Suppressor macrophage treated with lipopolysaccharide for 1 hour (primary cell): Measurements from ENCODE around the gene CNTN4.

Experiments
- DNase-seq, 3 donors: peaks; one replicate each; pipeline ENCODE4 v3.0.0-alpha.2; 2020 to 2022

The CNTN4 gene

DNA sequence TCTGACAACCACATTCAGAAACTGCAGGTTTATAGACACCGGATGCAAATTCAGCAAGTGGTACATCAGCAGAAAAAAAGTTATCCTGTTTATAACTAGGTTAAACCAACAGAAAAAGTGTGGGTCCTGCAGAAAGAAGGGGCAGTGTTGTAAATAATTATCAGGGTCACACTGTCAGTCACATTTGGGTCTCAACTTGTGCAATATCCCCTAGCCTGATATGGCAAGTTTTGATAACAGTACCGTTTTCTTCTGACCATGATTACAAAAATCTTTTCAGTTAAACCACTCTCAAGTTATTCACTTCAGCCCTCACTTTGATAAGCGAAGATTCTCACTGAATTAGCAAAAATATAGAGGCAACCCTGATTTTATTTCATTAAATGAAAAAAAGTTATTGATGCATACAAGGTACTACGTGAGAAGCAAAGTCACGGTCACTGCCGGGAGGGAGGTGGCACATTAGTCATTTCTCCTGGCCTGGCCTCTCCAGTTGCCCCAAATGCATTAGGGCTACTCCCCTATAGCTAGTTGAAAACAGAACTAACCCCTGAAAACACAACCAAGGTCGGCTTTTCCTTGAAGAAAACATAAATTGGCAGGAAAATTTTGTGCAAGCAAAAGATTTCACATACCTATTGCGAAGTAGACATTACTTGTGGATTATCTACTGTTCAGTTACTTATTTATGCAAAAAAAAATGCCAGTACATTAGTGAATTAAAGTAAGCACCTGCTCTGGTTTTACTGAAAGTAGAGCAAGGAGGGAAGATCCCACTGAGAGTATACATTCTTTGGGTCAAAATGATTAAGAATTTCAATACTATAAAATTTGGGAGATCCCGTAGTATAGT, 982.9 kb downstream of the CNTN4 start:
- no peak for DNase-seq

DNA sequence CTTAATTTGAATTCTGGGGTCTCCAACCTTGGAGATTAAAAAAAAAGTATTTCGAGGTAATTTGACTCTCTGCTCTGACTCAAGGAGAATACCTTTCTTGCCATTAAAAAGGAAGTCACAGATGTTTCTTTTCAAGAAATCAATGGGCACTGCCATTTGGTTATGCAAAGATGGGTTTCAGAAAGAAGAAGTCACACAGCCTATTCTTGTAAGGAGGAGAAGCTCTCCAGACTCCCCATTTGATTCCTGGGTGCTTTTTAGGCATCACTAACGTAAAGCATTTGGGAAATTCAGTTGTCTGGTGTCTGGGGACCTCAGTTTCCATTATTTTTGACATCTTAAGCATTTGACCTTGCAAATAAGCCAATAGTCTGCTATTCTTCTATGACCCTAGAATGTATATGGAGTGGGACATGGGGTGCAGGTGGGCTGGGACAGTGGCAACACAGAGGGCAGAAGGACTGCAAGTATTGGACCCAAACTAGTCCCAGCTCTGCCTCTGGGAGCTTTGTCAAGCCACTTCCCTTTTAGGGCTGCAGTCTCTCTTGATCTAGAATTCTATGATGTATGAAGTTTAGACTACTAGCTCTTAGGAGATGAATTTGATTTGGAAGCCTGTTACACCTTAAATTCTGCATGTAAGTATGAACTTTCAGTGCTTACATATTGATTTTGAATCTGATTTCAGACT, 983.7 kb downstream of the CNTN4 start:
- DNase-seq, result no peak

DNA sequence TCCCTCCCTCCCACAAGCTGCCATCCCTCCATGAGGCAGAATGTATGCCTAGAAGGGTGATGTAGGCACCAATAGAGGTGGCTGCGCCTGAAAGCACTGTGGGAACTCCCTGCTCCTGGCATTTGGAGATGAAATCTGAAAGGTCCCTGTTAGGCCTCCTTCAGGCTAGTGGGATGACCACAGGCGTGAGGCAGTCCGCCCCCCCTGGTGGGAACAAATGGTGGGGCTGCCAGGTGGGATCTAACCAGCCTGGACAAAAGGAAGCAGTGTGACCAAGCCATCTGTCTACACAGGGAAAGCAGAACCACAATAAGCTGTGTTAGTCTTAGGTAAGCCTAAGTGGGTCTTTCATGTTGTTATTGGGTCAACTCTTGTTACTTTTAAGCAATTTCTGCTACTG, 986.2 kb downstream of the CNTN4 start:
- DNase-seq, result no peak

DNA sequence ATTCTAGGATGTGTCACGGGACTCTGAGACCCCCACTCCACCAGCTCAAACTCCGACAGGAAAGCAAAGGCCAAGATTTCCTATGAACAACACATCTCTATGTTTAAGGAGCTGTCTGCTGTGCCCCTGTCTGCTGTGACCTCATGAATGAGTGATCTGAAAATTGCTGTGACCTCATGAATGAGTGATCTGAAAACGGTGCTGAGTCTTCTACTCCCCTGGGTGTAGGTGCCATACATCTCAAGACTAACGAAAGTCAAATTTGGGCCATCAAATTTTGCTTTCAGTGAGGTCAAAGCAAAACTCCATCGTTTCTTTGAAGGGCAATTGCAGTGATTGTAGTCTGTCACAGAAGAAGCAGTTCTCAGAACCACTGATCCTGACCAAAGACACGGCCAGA, 987.1 kb downstream of the CNTN4 start:
- no peak for DNase-seq

DNA sequence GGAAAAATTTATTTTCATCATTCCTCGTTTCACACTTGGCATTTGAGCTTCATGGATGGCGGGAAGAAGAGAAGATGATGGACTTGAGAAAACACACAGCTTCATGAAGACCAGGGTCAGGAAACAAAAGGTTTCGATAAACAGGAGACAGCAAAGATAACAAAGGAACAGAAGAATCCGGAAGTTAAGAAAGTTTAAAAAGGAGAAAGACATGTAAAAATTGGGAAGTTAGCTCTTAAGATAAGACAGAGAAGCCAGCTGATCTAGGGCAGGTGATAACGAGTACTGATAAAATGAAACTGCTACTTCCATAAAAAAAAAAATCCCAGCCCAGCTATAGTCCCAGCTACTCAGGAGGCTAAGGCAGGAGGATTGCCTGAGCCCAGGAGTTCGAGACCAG, 987.6 kb downstream of the CNTN4 start:
- DNase-seq, result no peak

DNA sequence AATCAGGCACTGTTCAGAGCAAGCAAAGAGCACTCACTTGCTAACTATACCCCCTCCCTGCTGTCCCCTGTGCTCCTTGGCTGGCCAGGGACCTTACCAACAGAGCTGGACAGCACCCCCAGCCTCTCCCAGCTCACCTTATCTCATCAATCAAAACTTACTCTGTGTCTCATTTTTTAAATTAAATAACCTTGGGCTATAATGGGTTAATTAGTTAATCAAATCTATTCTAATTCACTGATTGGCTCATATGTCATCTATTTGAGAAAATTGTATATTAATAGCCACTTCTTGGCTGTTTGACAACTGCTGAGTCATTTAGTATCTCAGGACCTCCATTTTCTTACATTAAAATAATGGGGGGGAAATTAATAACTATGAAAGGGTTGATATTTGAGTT, 988.6 kb downstream of the CNTN4 start:
- no peak for DNase-seq

DNA sequence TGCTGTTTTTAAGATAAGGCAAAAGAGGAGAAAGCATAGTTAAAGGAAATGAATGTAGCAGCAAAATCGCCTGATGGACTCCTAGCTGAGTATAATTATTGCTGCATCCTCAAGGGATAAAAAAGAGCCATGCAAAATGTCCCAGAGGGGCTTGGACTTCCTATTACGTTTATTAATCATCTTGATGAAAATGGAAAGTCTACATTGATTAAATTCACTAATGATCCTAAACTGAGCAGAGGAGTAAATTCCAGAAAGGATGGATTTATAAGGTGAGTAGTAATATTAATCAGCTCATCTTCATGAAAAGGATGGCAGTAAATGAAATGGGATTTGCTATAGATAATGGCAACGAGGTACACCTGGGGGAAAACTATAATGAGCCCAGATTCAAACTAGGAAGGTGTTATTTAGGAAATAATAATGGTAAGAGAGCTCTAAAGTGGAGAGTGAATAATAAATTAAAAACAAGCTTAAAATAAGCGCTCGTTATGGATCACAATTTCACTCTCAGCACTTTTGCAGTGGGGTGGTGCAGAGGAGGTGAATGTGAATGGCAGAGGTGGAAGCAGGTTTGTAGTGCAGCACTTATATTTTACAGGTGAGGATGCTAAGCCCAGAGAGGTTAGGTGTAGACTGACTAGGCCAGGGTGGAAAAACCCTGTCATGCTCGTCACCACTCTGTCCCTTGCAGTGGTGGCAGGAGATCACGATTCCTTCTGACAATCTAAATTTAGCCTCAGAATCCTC, 989.2 kb downstream of the CNTN4 start:
- no peak for DNase-seq

DNA sequence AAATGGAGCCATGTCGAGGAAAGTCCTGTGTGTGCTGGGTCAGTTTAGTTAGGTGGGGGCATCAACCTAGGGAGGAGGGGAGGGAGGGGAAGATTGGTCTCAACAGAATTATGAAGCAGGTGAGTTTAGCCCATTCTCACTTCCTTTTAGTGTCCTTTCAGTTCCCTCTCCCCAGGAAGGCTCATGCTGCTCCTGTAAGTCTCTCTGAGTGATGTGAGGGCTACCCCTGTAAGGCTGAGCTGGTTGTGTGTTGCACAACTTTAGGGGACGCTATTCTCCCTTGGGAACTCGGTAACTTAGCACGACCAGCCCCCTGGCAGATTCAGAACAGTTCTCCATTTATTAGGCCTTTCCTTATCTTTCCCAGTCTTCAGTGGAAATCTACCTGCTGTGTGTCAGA, 990.4 kb downstream of the CNTN4 start:
- no peak for DNase-seq

DNA sequence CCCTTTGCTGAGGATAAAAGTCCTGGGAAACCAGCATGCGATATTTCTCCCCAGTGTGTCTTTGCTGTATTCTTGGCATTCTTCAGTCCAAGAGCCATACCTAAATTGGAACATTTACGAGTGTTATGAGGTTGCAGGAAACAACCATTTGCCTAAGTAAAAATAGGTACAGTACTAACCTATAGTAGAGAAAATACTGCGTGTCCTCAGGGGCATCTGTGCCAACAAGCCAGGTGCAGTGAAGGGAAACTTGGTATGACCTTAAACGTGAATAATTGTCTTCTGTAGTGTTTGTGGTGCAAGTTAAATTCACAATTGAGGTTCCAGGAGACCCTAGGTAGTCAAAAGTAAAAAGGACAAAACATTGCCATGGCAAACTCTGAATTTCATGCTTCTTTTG, 999.3 kb downstream of the CNTN4 start:
- DNase-seq, result no peak

DNA sequence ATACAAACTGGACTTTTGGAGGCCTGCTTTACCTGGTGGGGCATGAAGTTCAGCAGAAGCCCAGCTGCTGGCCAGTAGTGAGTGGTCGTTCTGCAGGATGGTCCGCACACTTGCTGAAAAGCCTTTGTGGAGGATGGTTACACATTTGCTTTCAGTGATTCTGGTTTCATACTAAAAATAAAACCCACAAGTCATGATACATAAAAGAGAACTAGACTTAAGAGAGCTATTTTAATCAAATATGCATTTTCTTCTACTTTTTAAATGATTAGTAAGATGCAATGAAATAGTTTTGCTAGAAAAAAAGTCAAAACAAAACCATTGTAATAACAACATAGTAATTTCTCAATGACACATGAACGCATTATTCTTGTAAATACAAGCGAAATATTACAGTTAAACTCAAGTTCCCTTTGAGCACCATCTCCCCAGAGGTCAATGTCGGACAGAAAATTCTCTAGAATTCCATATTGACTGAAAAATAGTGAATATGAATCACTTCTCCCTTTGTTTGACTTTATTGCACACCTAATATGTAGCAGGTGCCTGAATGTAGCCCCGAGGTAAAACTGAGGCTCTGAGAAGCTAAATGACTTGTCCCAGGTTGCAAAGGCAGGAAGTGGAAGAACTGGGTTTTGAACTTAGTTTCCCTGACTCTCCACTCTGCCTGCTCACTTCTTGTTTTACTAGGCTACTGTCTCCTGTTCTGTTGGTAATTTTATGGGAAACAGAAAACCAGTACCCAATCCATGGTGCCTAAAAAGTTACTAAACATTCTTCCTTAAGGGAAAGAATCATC, 1003.2 kb downstream of the CNTN4 start:
- no peak for DNase-seq

DNA sequence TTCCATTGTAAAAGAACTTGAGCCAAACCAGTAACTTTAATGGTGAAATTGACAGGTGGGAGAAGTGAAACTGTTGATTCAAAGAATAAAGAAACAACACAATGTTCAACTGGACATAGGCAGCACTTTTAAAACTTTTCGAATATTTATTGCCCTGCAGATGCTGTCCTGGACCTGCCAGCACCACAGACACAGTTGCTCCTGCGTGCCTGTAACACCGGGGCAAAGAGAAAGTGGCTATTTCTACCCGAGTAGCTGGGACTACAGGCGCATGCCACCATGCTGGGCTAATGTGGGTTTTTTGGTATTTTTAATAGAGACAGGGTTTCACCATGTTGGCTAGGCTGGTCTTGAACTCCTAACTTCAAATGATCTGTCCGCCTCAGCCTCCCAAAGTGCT, 1004.1 kb downstream of the CNTN4 start:
- no peak for DNase-seq

DNA sequence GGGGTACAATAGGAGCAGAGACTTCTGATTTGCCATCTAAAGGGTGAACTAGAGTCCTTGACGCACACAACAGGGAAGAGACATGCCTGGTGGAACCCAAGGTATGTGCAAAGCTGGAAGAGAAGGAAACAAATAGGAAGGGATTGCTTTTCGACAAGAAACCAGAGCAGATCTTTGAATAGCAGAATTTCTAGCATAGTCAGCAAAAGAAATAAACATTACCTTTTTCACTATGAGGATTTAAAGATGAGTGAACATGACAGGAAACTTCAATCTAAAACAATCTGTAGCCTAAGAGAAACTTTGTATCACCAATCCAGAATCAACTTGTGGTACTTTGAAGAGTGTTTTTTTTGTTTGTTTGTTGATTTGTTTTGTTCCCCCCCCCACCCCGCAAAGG, 1006.6 kb downstream of the CNTN4 start:
- DNase-seq, result no peak

DNA sequence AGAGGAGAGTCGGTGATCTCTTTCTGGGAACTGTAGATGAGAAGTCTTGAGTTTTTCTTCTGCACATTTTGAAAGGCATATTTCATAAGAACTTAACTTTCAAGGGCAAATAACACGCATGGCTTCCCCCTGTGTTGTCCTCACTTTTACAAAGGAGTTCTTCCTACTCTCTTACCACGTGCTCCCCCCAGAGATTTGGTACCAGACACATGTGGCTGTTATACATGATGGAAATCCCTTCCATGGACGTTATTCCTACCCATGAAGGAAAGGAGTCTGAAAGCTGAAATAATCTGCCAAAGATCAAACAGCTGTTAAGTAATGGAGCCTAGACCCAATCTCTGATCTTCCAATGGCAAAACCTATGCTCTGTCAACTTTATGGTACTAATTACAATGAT, 1007.1 kb downstream of the CNTN4 start:
- no peak for DNase-seq

DNA sequence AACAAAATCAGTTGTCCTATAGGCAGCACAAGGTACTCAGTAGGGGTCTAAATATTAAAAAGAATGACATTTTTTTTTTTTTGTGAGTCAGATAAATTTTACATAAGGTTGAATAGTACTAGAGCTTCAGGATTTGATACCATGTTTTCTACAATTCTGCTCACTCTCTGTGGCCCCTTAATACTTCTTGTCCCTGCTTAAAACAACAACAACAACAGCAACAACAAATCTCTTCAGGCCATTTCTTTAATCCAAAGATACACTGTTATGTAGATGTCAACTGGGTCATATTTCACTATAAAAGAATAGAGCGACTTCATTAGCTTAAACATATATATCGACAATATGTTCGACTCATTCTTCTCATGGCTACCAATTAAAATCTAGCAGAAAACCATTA, 1008.5 kb downstream of the CNTN4 start:
- no peak for DNase-seq
